MCF 10A (cell line): ENCODE measurements around the gene IRAK3. TPM values are rescaled to one million over a fixed set of nuclear protein-coding genes. Genes with fewer than 3 reads are reported as not detected.

ENCODE experiments used
- BruUV-seq: library from RNA; stranded (reverse); fragments of 400-500 nt; replicated peaks from 2 replicates; lab custom pipeline; 2021; lab: Mats Ljungman, UMichigan
- CTCF ChIA-PET: fragments of 300-600 bp; sonication (Branson Sonifier 250); formaldehyde crosslinking; extraction: SDS; loops from one replicate; lab custom pipeline; 2021; ENCODE audit warnings: antibody characterized with exemption, inconsistent platforms; lab: Yijun Ruan, JAX
- POLR2A ChIA-PET: fragments of 300-600, 350-650 bp; sonication (Branson Sonifier 250); formaldehyde crosslinking; extraction: SDS; loops from one replicate; lab custom pipeline; 2020; ENCODE audit warnings: antibody characterized with exemption, inconsistent platforms; lab: Yijun Ruan, JAX
- DNase-seq: peaks from one replicate; pipeline ENCODE4 v3.0.0-alpha.2; 2018; ENCODE audit not compliant: unreplicated experiment
- H3K27ac Mint-ChIP-seq: one replicate; pipeline ENCODE4 v1.8.0; 2022; ENCODE audit warnings: mild to moderate bottlenecking, low read depth, mixed read lengths; ENCODE audit not compliant: unreplicated experiment
- H3K27me3 Mint-ChIP-seq: one replicate; pipeline ENCODE4 v1.8.0; 2022; ENCODE audit warnings: mixed read lengths; ENCODE audit not compliant: insufficient read depth, unreplicated experiment
- H3K36me3 Mint-ChIP-seq: one replicate; pipeline ENCODE4 v1.8.0; 2022; ENCODE audit warnings: mild to moderate bottlenecking, moderate library complexity, mixed read lengths; ENCODE audit not compliant: insufficient read depth, unreplicated experiment
- H3K4me1 Mint-ChIP-seq: one replicate; pipeline ENCODE4 v1.8.0; 2022; ENCODE audit warnings: mixed read lengths; ENCODE audit not compliant: insufficient read depth, unreplicated experiment
- H3K4me3 Mint-ChIP-seq: one replicate; pipeline ENCODE4 v1.8.0; 2022; ENCODE audit warnings: mild to moderate bottlenecking, moderate library complexity, mixed read lengths; ENCODE audit not compliant: unreplicated experiment
- H3K9me3 Mint-ChIP-seq: one replicate; pipeline ENCODE4 v1.8.0; 2022; ENCODE audit warnings: mixed read lengths; ENCODE audit not compliant: unreplicated experiment
- CTCF ChIP-seq: fragments of 200-600 bp; IDR thresholded peaks from one replicate; pipeline ENCODE4 v1.8.0; 2022; ENCODE audit warnings: antibody characterized with exemption, mild to moderate bottlenecking; ENCODE audit not compliant: unreplicated experiment
- intact Hi-C: fragments of 100-400 bp; cut with micrococcal nuclease; formaldehyde crosslinking; loops from 2 replicates; pipeline ENCODE4 v1.14.1; 2022
- total RNA-seq: library from RNA; stranded (reverse); gene quantifications from 2 replicates; pipeline ENCODE4 v1.2.3, GENCODE V29; 2022

IRAK3 gene
- total RNA-seq, 1 experiment from 2014 or later: not detected

- H3K4me1 Mint-ChIP-seq: no peaks in the 10 kb centered on the region
- BruUV-seq: no TSS peak
- no peak overlapping the region for H3K4me3 Mint-ChIP-seq
- TF ChIP-seq CTCF: no peak
- ChIA-PET POLR2A (no interaction called here), CTCF (interaction anchor here (0.6 kb wide), 1 partner anchor 15 kb away, joined by 6 read pairs; no protein-coding TSS in a partner anchor)
- H3K9me3 Mint-ChIP-seq: peaks cover 10% of the 10 kb centered on the region
- H3K27ac Mint-ChIP-seq: no peak overlapping the region
- peaks cover 36% of the 10 kb centered on the region for H3K27me3 Mint-ChIP-seq
- intact Hi-C loops: no loop called here
- no peak for DNase-seq
- no peaks in the 10 kb centered on the region for H3K36me3 Mint-ChIP-seq
Observed at GRCh38 chr12:66187821-66188220, 1.2 kb upstream of the IRAK3 start.

GRCh38 chr12:66189486-66189843 lies 451 bp downstream of the IRAK3 start:
- Mint-ChIP-seq H3K27ac (no peak overlapping the region), H3K27me3 (peaks cover 30% of the 10 kb centered on the region), H3K36me3 (no peaks in the 10 kb centered on the region), H3K9me3 (peaks cover 6% of the 10 kb centered on the region), H3K4me1 (no peaks in the 10 kb centered on the region), H3K4me3 (no peak overlapping the region)
- intact Hi-C loops: no loop called here
- no peak for TF ChIP-seq CTCF
- no TSS peak for BruUV-seq
- POLR2A ChIA-PET: no interaction called here
- no peak for DNase-seq
- CTCF ChIA-PET: no interaction called here

GRCh38 chr12:66189889-66190288 lies 875 bp downstream of the IRAK3 start:
- peaks cover 2% of the 10 kb centered on the region for H3K9me3 Mint-ChIP-seq
- H3K4me3 Mint-ChIP-seq: no peak overlapping the region
- no peak overlapping the region for H3K27ac Mint-ChIP-seq
- no peaks in the 10 kb centered on the region for H3K36me3 Mint-ChIP-seq
- intact Hi-C loops: no loop called here
- no TSS peak for BruUV-seq
- DNase-seq: no peak
- H3K4me1 Mint-ChIP-seq: no peaks in the 10 kb centered on the region
- no peak for TF ChIP-seq CTCF
- ChIA-PET CTCF (no interaction called here), POLR2A (no interaction called here)
- peaks cover 30% of the 10 kb centered on the region for H3K27me3 Mint-ChIP-seq

GRCh38 chr12:66190519-66191370 lies 1.7 kb downstream of the IRAK3 start:
- ChIA-PET CTCF (interaction anchor here (0.9 kb wide), 1 partner anchor 21 kb away, joined by 4 read pairs; no protein-coding TSS in a partner anchor), POLR2A (interaction anchor here (0.6 kb wide), 1 partner anchor 24 kb away, joined by 3 read pairs; no protein-coding TSS in a partner anchor)
- Mint-ChIP-seq H3K27ac (no peak overlapping the region), H3K4me1 (no peaks in the 10 kb centered on the region), H3K27me3 (peaks cover 32% of the 10 kb centered on the region), H3K4me3 (no peak overlapping the region), H3K36me3 (no peaks in the 10 kb centered on the region), H3K9me3 (no peaks in the 10 kb centered on the region)
- intact Hi-C loops: no loop called here
- DNase-seq: peak; percentile 11
- no peak for TF ChIP-seq CTCF
- BruUV-seq: no TSS peak
